SK-N-SH (cell line): Measurements from ENCODE around the gene ANXA11. TPM values are rescaled to one million over a fixed set of nuclear protein-coding genes. Genes with fewer than 3 reads are reported as not detected.
"Not testable (repeated sequence)": the region's sequence is repeated elsewhere in the genome, so short reads cannot be mapped to it uniquely, and the experiment has no call there.

ENCODE experiments used
- CTCF ChIA-PET: fragments of 300-600, 350-600 bp; formaldehyde crosslinking; extraction: SDS; loops from one replicate; lab custom pipeline; 2021; lab: Yijun Ruan, JAX
- POLR2A ChIA-PET: fragments of 350-600 bp; sonication (Branson Sonifier 250); formaldehyde crosslinking; extraction: SDS; loops from one replicate; lab custom pipeline; 2020; ENCODE audit warnings: antibody characterized with exemption, inconsistent platforms; lab: Yijun Ruan, JAX
- DNase-seq: peaks from one replicate; pipeline ENCODE4 v3.0.0; 2012
- H2AFZ ChIP-seq: fragments of 200-600 bp; sonication (generic); 2 replicates; pipeline ENCODE4 v1.8.1; 2016; ENCODE audit warnings: antibody characterized with exemption, mild to moderate bottlenecking, low read depth
- H3F3A ChIP-seq: fragments of 200-600 bp; sonication (generic); replicated peaks from 2 replicates; pipeline ENCODE3; 2016; ENCODE audit warnings: antibody characterized with exemption, mild to moderate bottlenecking; ENCODE audit not compliant: insufficient read depth
- H3K27ac ChIP-seq, 2 experiments: fragments of 200-500 bp in 1 of 2; fragments of 200-600 bp in 1 of 2; sonication (Bioruptor generic) in 1 of 2; sonication (generic), shearing (Covaris generic) in 1 of 2; 2 replicates each; pipeline versions ENCODE4 v1.5.1 to v1.6.1; 2014 to 2016; ENCODE audit warnings: low read depth in 2 of 2, inconsistent platforms in 1 of 2, low read length in 1 of 2, mild to moderate bottlenecking in 1 of 2, mixed read lengths in 1 of 2
- H3K27me3 ChIP-seq: fragments of 200-600 bp; sonication (generic), shearing (Covaris generic); 2 replicates; pipeline ENCODE4 v1.6.1; 2016; ENCODE audit warnings: mixed run types; ENCODE audit not compliant: insufficient read depth
- H3K36me3 ChIP-seq, 2 experiments: fragments of 200-500 bp in 1 of 2; fragments of 200-600 bp in 1 of 2; sonication (Bioruptor generic) in 1 of 2; sonication (generic) in 1 of 2; replicated peaks in 1 of 2; 2 replicates each; pipeline versions ENCODE3 to v1.5.1; 2014 to 2016; ENCODE audit warnings: low read length in 1 of 2, mild to moderate bottlenecking in 1 of 2; ENCODE audit not compliant: insufficient read depth in 2 of 2, control insufficient read depth in 1 of 2
- H3K4me1 ChIP-seq, 2 experiments: fragments of 200-500 bp in 1 of 2; fragments of 200-600 bp in 1 of 2; sonication (Bioruptor generic) in 1 of 2; sonication (generic), shearing (Covaris generic) in 1 of 2; 2 replicates each; pipeline versions ENCODE4 v1.5.1 to v1.6.1; 2014 to 2016; ENCODE audit warnings: low read depth in 1 of 2, low read length in 1 of 2, mixed run types in 1 of 2; ENCODE audit not compliant: insufficient read depth in 2 of 2, control insufficient read depth in 1 of 2
- H3K4me2 ChIP-seq: fragments of 200-600 bp; sonication (generic), shearing (Covaris generic); 2 replicates; pipeline ENCODE4 v1.6.1; 2017; ENCODE audit warnings: mixed run types
- H3K4me3 ChIP-seq, 2 experiments: fragments of 200-500 bp in 1 of 2; fragments of 200-600 bp in 1 of 2; sonication (Bioruptor generic) in 1 of 2; sonication (generic), shearing (Covaris generic) in 1 of 2; 2 replicates each; pipeline versions ENCODE4 v1.5.1 to v1.8.1; 2014 to 2016; ENCODE audit warnings: low read depth in 2 of 2, inconsistent platforms in 1 of 2, low read length in 1 of 2, mild to moderate bottlenecking in 1 of 2, mixed read lengths in 1 of 2, moderate library complexity in 1 of 2
- H3K79me2 ChIP-seq: fragments of 200-600 bp; sonication (generic); 2 replicates; pipeline ENCODE4 v1.8.1; 2017; ENCODE audit warnings: mild to moderate bottlenecking; ENCODE audit not compliant: insufficient read depth
- H3K9ac ChIP-seq: fragments of 200-600 bp; sonication (generic); 2 replicates; pipeline ENCODE4 v1.6.1; 2017; ENCODE audit warnings: mixed run types
- H3K9me2 ChIP-seq: fragments of 200-600 bp; sonication (generic); 2 replicates; pipeline ENCODE4 v1.6.1; 2017; ENCODE audit warnings: mixed run types
- H3K9me3 ChIP-seq: fragments of 200-600 bp; sonication (generic); 2 replicates; pipeline ENCODE4 v1.6.1; 2017; ENCODE audit warnings: mixed run types, mild to moderate bottlenecking, moderate library complexity
- H4K20me1 ChIP-seq: fragments of 200-600 bp; sonication (generic); 2 replicates; pipeline ENCODE4 v1.6.1; 2017; ENCODE audit warnings: mild to moderate bottlenecking, mixed run types; ENCODE audit not compliant: insufficient read depth
- CTCF ChIP-seq: fragments of 200-600 bp; sonication (generic); IDR thresholded peaks from 2 replicates; pipeline ENCODE4 v1.6.1; 2017; ENCODE audit warnings: antibody characterized with exemption, mild to moderate bottlenecking, moderate library complexity
- EP300 ChIP-seq, 2 experiments: IDR thresholded peaks; 2 replicates each; pipeline versions ENCODE4 v1.4.0 to v1.6.1; 2012; ENCODE audit warnings: borderline replicate concordance in 1 of 2, low read depth in 1 of 2, low read length in 1 of 2
- FOXJ3 ChIP-seq: sonication (generic); formaldehyde crosslinking; IDR thresholded peaks from 2 replicates; pipeline ENCODE4 v1.5.1; 2020; ENCODE audit warnings: mild to moderate bottlenecking, missing genetic modification reagents
- GATA2 ChIP-seq: sonication (generic); formaldehyde crosslinking; IDR thresholded peaks from 2 replicates; pipeline ENCODE4 v1.5.0; 2020; ENCODE audit warnings: mild to moderate bottlenecking, missing genetic modification reagents
- MAX ChIP-seq: IDR thresholded peaks from 2 replicates; pipeline ENCODE4 v1.4.0; 2012; ENCODE audit warnings: low read depth
- MEF2A ChIP-seq: IDR thresholded peaks from 2 replicates; pipeline ENCODE4 v1.4.0; 2012; ENCODE audit warnings: low read depth, borderline replicate concordance
- MXI1 ChIP-seq: IDR thresholded peaks from 2 replicates; pipeline ENCODE4 v1.6.1; 2012; ENCODE audit warnings: mild to moderate bottlenecking, low read depth, low read length, improper control_type of control experiment
- NRF1 ChIP-seq: IDR thresholded peaks from 2 replicates; pipeline ENCODE4 v1.6.1; 2012; ENCODE audit warnings: low read depth, mild to moderate bottlenecking, low read length
- POLR2AphosphoS5 ChIP-seq: IDR thresholded peaks from 2 replicates; pipeline ENCODE4 v1.6.1; 2012; ENCODE audit warnings: low read depth, low read length
- RCOR1 ChIP-seq: fragments of 150-350 bp; IDR thresholded peaks from 2 replicates; pipeline ENCODE4 v1.6.1; 2017; ENCODE audit warnings: antibody characterized with exemption, low read length
- REST ChIP-seq: IDR thresholded peaks from 2 replicates; pipeline ENCODE4 v1.6.1; 2012; ENCODE audit warnings: mild to moderate bottlenecking, low read depth, low read length, moderate library complexity
- RFX5 ChIP-seq: IDR thresholded peaks from 2 replicates; pipeline ENCODE4 v1.6.1; 2012; ENCODE audit warnings: mild to moderate bottlenecking, improper control_type of control experiment, low read length
- RXRA ChIP-seq: IDR thresholded peaks from 2 replicates; pipeline ENCODE4 v1.4.0; 2012; ENCODE audit warnings: low read depth, mild to moderate bottlenecking, borderline replicate concordance
- SMC3 ChIP-seq: IDR thresholded peaks from 2 replicates; pipeline ENCODE4 v1.6.1; 2012; ENCODE audit warnings: low read depth, low read length, improper control_type of control experiment
- TAF1 ChIP-seq: IDR thresholded peaks from 2 replicates; pipeline ENCODE4 v1.6.1; 2012; ENCODE audit warnings: low read depth, mild to moderate bottlenecking, low read length, moderate library complexity, borderline replicate concordance
- TEAD4 ChIP-seq: IDR thresholded peaks from 2 replicates; pipeline ENCODE4 v1.4.0; 2012; ENCODE audit warnings: mild to moderate bottlenecking, borderline replicate concordance; ENCODE audit not compliant: insufficient read depth
- ZBTB33 ChIP-seq: IDR thresholded peaks from 2 replicates; pipeline ENCODE4 v1.4.0; 2012; ENCODE audit warnings: low read depth, borderline replicate concordance
- WGBS: methylation state at CpG from one replicate; pipeline ENCODE4 v1.1.6; 2017; ENCODE audit warnings: low lambda C conversion rate; 5-methylcytosine and 5-hydroxymethylcytosine counted together
- polyA plus RNA-seq, 3 experiments: library from polyadenylated mRNA; depleted of rRNA; stranded (reverse); fragments of >200 nt; gene quantifications; 2 replicates each; pipeline ENCODE4 v1.2.3, GENCODE V29; 2012

The ANXA11 gene
- polyA plus RNA-seq, 1 of the 3 experiments (the other 2 are of a cell fraction) = 53.6 TPM

DNA sequence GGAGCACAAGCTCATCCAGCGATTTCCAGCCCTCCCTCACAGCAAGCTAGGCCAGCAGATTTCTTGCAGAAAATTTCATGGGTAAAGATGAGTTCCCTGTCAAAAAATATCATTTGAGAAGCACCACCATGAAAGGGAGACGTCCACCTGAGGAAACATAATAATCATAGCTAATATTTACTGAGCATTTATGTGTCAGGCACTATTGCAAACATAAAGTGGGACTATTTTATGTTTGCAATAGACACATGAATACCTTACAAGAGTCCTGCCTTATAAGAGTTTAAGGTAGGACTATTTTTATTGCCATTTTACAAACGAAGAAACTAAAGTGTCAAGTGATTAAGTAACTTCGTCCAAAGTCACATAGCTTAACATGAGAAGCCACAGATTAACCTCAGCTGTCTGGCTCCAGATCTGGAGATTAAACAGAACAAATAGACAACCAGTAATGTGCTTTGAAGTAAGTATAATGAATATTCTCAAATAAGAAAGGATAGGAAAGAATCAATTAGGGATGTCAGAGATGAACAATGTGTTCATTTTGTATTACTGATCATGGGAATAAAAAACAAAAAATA, 7.3 kb upstream of the ANXA11 start:
- H3K27ac ChIP-seq = not testable (repeated sequence)

GRCh38 chr10:80211786-80212185, 6.4 kb upstream of the ANXA11 start:
- WGBS = 84% methylated on average over 6 of the region's 6 CpGs
- DNase-seq = no peak
- Histone ChIP-seq H3K27me3 (no peaks in the 10 kb centered on the region), H3K4me3 (no peak overlapping the region), H4K20me1 (no peaks in the 10 kb centered on the region), H3K36me3 (no peaks in the 10 kb centered on the region), H3K9me3 (no peaks in the 10 kb centered on the region), H3K4me2 (no peak overlapping the region), H2AFZ (no peak overlapping the region), H3F3A (no peaks in the 10 kb centered on the region), H3K79me2 (no peaks in the 10 kb centered on the region), H3K4me1 (no peaks in the 10 kb centered on the region), H3K9me2 (no peaks in the 10 kb centered on the region), H3K27ac (no peak overlapping the region), H3K9ac (no peak overlapping the region)
- ChIA-PET CTCF (interaction anchor here (1.1 kb wide), 1 partner anchor 68 kb away, joined by 3 read pairs; no protein-coding TSS in a partner anchor), POLR2A (no interaction called here)
- TF ChIP-seq EP300 (IDR thresholded peaks at IDR 0.05; ENCODE audit: borderline replicate concordance in 1 of 2, low read depth in 1 of 2, low read length in 1 of 2) (no peak), POLR2AphosphoS5 (no peak), TEAD4 (no peak), SMC3 (no peak), GATA2 (no peak), TAF1 (no peak), MAX (no peak), ZBTB33 (no peak), RXRA (no peak), RFX5 (no peak), REST (no peak), MXI1 (no peak), FOXJ3 (CRISPR knock-in tag) (no peak), NRF1 (no peak), RCOR1 (no peak), MEF2A (no peak), CTCF (no peak)

More for the DNA sequence above, 7.3 kb upstream of the ANXA11 start:
- H4K20me1 ChIP-seq, H3F3A ChIP-seq, H3K4me3 ChIP-seq, H3K79me2 ChIP-seq, H3K4me2 ChIP-seq, H3K36me3 ChIP-seq, H2AFZ ChIP-seq, H3K9me2 ChIP-seq, H3K4me1 ChIP-seq, POLR2A ChIA-PET, DNase-seq, H3K9ac ChIP-seq, H3K9me3 ChIP-seq, H3K27me3 ChIP-seq: not testable (repeated sequence)
- CTCF ChIA-PET = interaction anchor here (1.1 kb wide), 1 partner anchor 69 kb away, joined by 4 read pairs; no protein-coding TSS in a partner anchor
- WGBS = 22% methylated on average over 4 of the region's 4 CpGs
